ENCODE measurements around the gene SUSD1. TPM values are rescaled to one million over a fixed set of nuclear protein-coding genes. Genes with fewer than 3 reads are reported as not detected.

SUSD1 gene
- total RNA-seq, 1 experiment from 2014 or later, result 8.1 TPM

DNA sequence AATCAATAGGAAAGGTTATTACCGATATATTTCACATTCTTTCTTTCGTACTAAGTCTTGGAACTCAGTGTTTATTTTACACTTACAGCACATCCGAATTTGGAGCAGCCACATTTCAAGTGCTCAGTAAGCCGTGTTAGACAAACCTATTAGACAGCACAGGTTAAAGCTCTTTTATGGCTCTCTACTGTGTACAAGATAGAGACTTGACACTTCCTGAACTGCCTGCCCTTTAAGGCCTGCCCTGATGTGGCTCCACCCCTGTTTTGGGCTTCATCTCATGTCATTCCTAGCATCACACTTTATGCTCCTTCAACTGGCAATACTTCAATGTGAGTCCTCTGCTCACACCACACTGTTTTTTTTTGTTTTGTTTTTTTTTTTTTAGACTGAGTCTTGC, 23.5 kb upstream of the SUSD1 start:
- no peak overlapping the region for H3T11ph ChIP-seq (ENCODE audit: low read length)
- no peak overlapping the region for H4K91ac ChIP-seq (ENCODE audit: insufficient read length, low read depth, low read length)
- no peak overlapping the region for H4K8ac ChIP-seq (replicated peaks; ENCODE audit: insufficient read length, low read depth, low read length)
- no peak overlapping the region for H2BK20ac ChIP-seq (ENCODE audit: low read depth, low read length, poor library complexity, severe bottlenecking)
- H3K27ac Mint-ChIP-seq, result no peak overlapping the region
- H2AFZ ChIP-seq (ENCODE audit: low read length), result no peak overlapping the region
- no CpG with 5 or more reads among the region's 4 CpGs for WGBS (ENCODE audit: extremely low coverage, insufficient read length, low lambda C conversion rate)
- H3K18ac ChIP-seq (ENCODE audit: insufficient read length, low read depth, low read length), result no peak overlapping the region
- H3K14ac ChIP-seq (ENCODE audit: insufficient read depth, low read length), result no peak overlapping the region
- H2BK120ac ChIP-seq (ENCODE audit: low read depth, low read length, poor library complexity, severe bottlenecking), result no peak overlapping the region
- H3K4me2 ChIP-seq (ENCODE audit: insufficient read depth, insufficient read length, low read length), result no peak overlapping the region
- H3K27ac ChIP-seq (ENCODE audit: insufficient read length, low read depth, low read length), result no peak overlapping the region
- TF ChIP-seq, protein P1, sequence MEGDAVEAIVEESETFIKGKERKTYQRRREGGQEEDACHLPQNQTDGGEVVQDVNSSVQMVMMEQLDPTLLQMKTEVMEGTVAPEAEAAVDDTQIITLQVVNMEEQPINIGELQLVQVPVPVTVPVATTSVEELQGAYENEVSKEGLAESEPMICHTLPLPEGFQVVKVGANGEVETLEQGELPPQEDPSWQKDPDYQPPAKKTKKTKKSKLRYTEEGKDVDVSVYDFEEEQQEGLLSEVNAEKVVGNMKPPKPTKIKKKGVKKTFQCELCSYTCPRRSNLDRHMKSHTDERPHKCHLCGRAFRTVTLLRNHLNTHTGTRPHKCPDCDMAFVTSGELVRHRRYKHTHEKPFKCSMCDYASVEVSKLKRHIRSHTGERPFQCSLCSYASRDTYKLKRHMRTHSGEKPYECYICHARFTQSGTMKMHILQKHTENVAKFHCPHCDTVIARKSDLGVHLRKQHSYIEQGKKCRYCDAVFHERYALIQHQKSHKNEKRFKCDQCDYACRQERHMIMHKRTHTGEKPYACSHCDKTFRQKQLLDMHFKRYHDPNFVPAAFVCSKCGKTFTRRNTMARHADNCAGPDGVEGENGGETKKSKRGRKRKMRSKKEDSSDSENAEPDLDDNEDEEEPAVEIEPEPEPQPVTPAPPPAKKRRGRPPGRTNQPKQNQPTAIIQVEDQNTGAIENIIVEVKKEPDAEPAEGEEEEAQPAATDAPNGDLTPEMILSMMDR (conservative IDR thresholded peaks at IDR 0.05), result no peak
- no peaks in the 10 kb centered on the region; a peak in 3 of 7 replicates for H3K36me3 Mint-ChIP-seq (ENCODE audit: insufficient read depth in 1 of 3, low read depth in 3 of 3)
- peaks cover 6 to 13% of the 10 kb centered on the region in 2 experiments for H3K4me1 Mint-ChIP-seq
- H3K27me3 ChIP-seq (ENCODE audit: insufficient read depth, low read length), result no peaks in the 10 kb centered on the region
- no peaks in the 10 kb centered on the region for H4K20me1 ChIP-seq (ENCODE audit: control insufficient read depth, insufficient read depth, insufficient read length)
- H3K56ac ChIP-seq (ENCODE audit: insufficient read length, low read depth, low read length), result no peak overlapping the region
- H3K4me3 Mint-ChIP-seq, result no peak overlapping the region
- H2AK5ac ChIP-seq (ENCODE audit: insufficient read length, low read length), result no peak overlapping the region
- no peak overlapping the region for H4K5ac ChIP-seq (ENCODE audit: insufficient read length, low read depth, low read length)
- H3K4me1 ChIP-seq (ENCODE audit: insufficient read depth, low read length), result peaks cover 3% of the 10 kb centered on the region; the same call in 1 of the 2 replicates
- no peaks in the 10 kb centered on the region for H3K79me1 ChIP-seq (ENCODE audit: insufficient read depth, low read depth, low read length, poor library complexity, severe bottlenecking)
- no peaks in the 10 kb centered on the region for H3K9me3 ChIP-seq (ENCODE audit: control insufficient read depth, low read depth, low read length)
- DNase-seq, result no peak
- H3K9me3 Mint-ChIP-seq, result peaks cover 0 to 6% of the 10 kb centered on the region in 2 experiments; a peak in 2 of 5 replicates
- H2BK5ac ChIP-seq (ENCODE audit: insufficient read length, low read length), result no peak overlapping the region
- H2BK12ac ChIP-seq (ENCODE audit: insufficient read length, low read depth, low read length), result no peak overlapping the region
- no peak overlapping the region for H3K4ac ChIP-seq (ENCODE audit: low read depth, low read length)
- H3K27me3 Mint-ChIP-seq (ENCODE audit: low read depth), result no peaks in the 10 kb centered on the region
- no peak overlapping the region for H2BK15ac ChIP-seq (ENCODE audit: low read depth, low read length)
- no peak overlapping the region for H3K23ac ChIP-seq (ENCODE audit: insufficient read length, low read depth, low read length)
- no peak overlapping the region for H3K9ac ChIP-seq (ENCODE audit: extremely low read depth, insufficient read length, low read length)
- H3K23me2 ChIP-seq (ENCODE audit: insufficient read length, low read depth, low read length, poor library complexity, severe bottlenecking), result no peaks in the 10 kb centered on the region
- H3K79me2 ChIP-seq (ENCODE audit: insufficient read depth, low read length), result no peaks in the 10 kb centered on the region
